Activated T-cell treated with anti-CD3 and anti-CD28 coated beads, Interleukin-2, amount 50 U/mL, for 72 hours (primary cell): Measurements from ENCODE around the gene CYBC1. TPM values are rescaled to one million over a fixed set of nuclear protein-coding genes. Genes with fewer than 3 reads are reported as not detected.

Experiments used
- ATAC-seq, 2 donors: fragments of 150-1000 bp; cut with Tn5 transposase; replicated peaks in 1 of 2; 2 replicates each; pipeline ENCODE4 v1.10.0; 2021; ENCODE audit warnings: moderate library complexity in 2 of 2, mild to moderate bottlenecking in 1 of 2
- DNase-seq, 2 donors: peaks; one replicate each; pipeline ENCODE4 v3.0.0; 2021 to 2022; ENCODE audit warnings: mixed read lengths in 1 of 2
- H3K27ac Mint-ChIP-seq: one replicate; pipeline ENCODE4 v1.8.0; 2022; ENCODE audit warnings: mild to moderate bottlenecking, moderate library complexity, mixed read lengths
- H3K27me3 Mint-ChIP-seq: one replicate; pipeline ENCODE4 v1.8.0; 2022; ENCODE audit warnings: low read depth, mixed read lengths
- H3K36me3 Mint-ChIP-seq, 2 donors: one replicate each; pipeline ENCODE4 v1.8.0; 2022; ENCODE audit warnings: mixed read lengths in 2 of 2, mild to moderate bottlenecking in 1 of 2; ENCODE audit not compliant: insufficient read depth in 2 of 2
- H3K4me1 Mint-ChIP-seq: one replicate; pipeline ENCODE4 v1.8.0; 2022; ENCODE audit warnings: low read depth, mixed read lengths
- H3K4me3 Mint-ChIP-seq, 2 donors: one replicate each; pipeline ENCODE4 v1.8.0; 2022; ENCODE audit warnings: mild to moderate bottlenecking in 2 of 2, mixed read lengths in 2 of 2, moderate library complexity in 2 of 2
- H3K9me3 Mint-ChIP-seq, 2 donors: one replicate each; pipeline ENCODE4 v1.8.0; 2022; ENCODE audit warnings: mixed read lengths in 2 of 2
- total RNA-seq, 2 donors: library from RNA; stranded (reverse); gene quantifications; one replicate each; pipeline ENCODE4 v1.2.3, GENCODE V29; 2022

The CYBC1 gene
- total RNA-seq, 2 donors from 2014 or later, result 256 to 300 TPM

DNA sequence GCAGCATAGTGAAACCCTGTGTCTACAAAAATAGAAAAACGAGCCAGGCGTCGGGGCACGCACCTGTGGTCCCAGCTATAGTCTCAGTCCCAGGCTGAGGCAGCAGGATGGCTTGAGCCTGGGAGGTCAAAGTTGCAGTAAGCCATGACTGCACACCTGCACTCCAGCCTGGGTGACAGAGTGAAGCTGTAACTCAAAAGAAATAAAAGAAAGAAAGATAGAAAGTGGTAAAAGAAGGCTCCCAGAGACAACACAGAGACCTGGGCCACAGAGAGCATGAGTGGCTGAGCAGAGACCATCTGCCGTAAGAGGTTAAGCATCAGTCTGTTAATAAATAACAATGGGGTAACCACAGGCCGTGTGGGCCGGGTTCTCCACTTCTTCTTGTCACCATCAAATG, 47.7 kb downstream of the CYBC1 start:
- peaks cover 2 to 7% of the 10 kb centered on the region in 2 donors for H3K36me3 Mint-ChIP-seq
- H3K9me3 Mint-ChIP-seq, result no peaks in the 10 kb centered on the region
- H3K4me3 Mint-ChIP-seq, result no peak overlapping the region
- ATAC-seq, result no peak
- H3K4me1 Mint-ChIP-seq, result peaks cover 30% of the 10 kb centered on the region
- no peak overlapping the region for H3K27ac Mint-ChIP-seq
- no peaks in the 10 kb centered on the region for H3K27me3 Mint-ChIP-seq
- no peak for DNase-seq

- H3K27ac Mint-ChIP-seq, result peak overlapping the region; percentile 81
- DNase-seq (peak; percentile 67 to 72), ATAC-seq (peak; percentile 86 to 89)
- peaks cover 2 to 7% of the 10 kb centered on the region in 2 donors for H3K36me3 Mint-ChIP-seq
- peaks cover 22% of the 10 kb centered on the region for H3K4me1 Mint-ChIP-seq
- peak overlapping the region; percentile 79 to 96 for H3K4me3 Mint-ChIP-seq
- H3K9me3 Mint-ChIP-seq, result no peaks in the 10 kb centered on the region
- H3K27me3 Mint-ChIP-seq, result no peaks in the 10 kb centered on the region
Measured at GRCh38 chr17:82400830-82401229, 49.7 kb downstream of the CYBC1 start.

- H3K4me1 Mint-ChIP-seq, result peaks cover 22% of the 10 kb centered on the region
- no peaks in the 10 kb centered on the region for H3K9me3 Mint-ChIP-seq
- ATAC-seq (no peak), DNase-seq (no peak)
- H3K36me3 Mint-ChIP-seq, result peaks cover 2 to 6% of the 10 kb centered on the region in 2 donors
- no peak overlapping the region for H3K27ac Mint-ChIP-seq
- H3K27me3 Mint-ChIP-seq, result no peaks in the 10 kb centered on the region
- H3K4me3 Mint-ChIP-seq, result peak overlapping the region in 1 of 2 donors; percentile 15
Measured at GRCh38 chr17:82400206-82400605, 50.3 kb downstream of the CYBC1 start.

GRCh38 chr17:82399601-82400101, 50.9 kb downstream of the CYBC1 start:
- H3K27me3 Mint-ChIP-seq, result no peaks in the 10 kb centered on the region
- H3K9me3 Mint-ChIP-seq, result no peaks in the 10 kb centered on the region
- DNase-seq, result no peak
- peaks cover 2 to 6% of the 10 kb centered on the region in 2 donors for H3K36me3 Mint-ChIP-seq
- peaks cover 22% of the 10 kb centered on the region for H3K4me1 Mint-ChIP-seq
- no peak for ATAC-seq
- no peak overlapping the region for H3K4me3 Mint-ChIP-seq
- H3K27ac Mint-ChIP-seq, result no peak overlapping the region

GRCh38 chr17:82399041-82399441, 51.5 kb downstream of the CYBC1 start:
- peaks cover 2 to 6% of the 10 kb centered on the region in 2 donors for H3K36me3 Mint-ChIP-seq
- H3K27ac Mint-ChIP-seq, result no peak overlapping the region
- no peaks in the 10 kb centered on the region for H3K27me3 Mint-ChIP-seq
- no peak overlapping the region for H3K4me3 Mint-ChIP-seq
- peaks cover 22% of the 10 kb centered on the region for H3K4me1 Mint-ChIP-seq
- H3K9me3 Mint-ChIP-seq, result no peaks in the 10 kb centered on the region
- ATAC-seq, result no peak
- DNase-seq, result no peak

GRCh38 chr17:82397449-82398335, 52.9 kb downstream of the CYBC1 start:
- Mint-ChIP-seq H3K36me3 (peaks cover 2 to 4% of the 10 kb centered on the region in 2 donors), H3K4me1 (peaks cover 20% of the 10 kb centered on the region), H3K27ac (no peak overlapping the region), H3K9me3 (no peaks in the 10 kb centered on the region), H3K4me3 (no peak overlapping the region), H3K27me3 (no peaks in the 10 kb centered on the region)
- ATAC-seq (peak; percentile 8 to 11), DNase-seq (no peak)

GRCh38 chr17:82396601-82397435, 53.7 kb downstream of the CYBC1 start:
- Mint-ChIP-seq H3K9me3 (no peaks in the 10 kb centered on the region), H3K4me1 (peaks cover 18% of the 10 kb centered on the region), H3K4me3 (no peak overlapping the region), H3K27me3 (no peaks in the 10 kb centered on the region), H3K27ac (no peak overlapping the region), H3K36me3 (peaks cover 2% of the 10 kb centered on the region in 2 donors)
- ATAC-seq, result peak; percentile 18 to 30
- DNase-seq, result no peak

- DNase-seq, result no peak
- no peak for ATAC-seq
- no peaks in the 10 kb centered on the region for H3K9me3 Mint-ChIP-seq
- no peaks in the 10 kb centered on the region for H3K27me3 Mint-ChIP-seq
- H3K27ac Mint-ChIP-seq, result no peak overlapping the region
- no peaks in the 10 kb centered on the region for H3K4me1 Mint-ChIP-seq
- H3K4me3 Mint-ChIP-seq, result no peak overlapping the region
- H3K36me3 Mint-ChIP-seq, result no peaks in the 10 kb centered on the region
Measured at GRCh38 chr17:82394278-82394677, 56.3 kb downstream of the CYBC1 start.

DNA sequence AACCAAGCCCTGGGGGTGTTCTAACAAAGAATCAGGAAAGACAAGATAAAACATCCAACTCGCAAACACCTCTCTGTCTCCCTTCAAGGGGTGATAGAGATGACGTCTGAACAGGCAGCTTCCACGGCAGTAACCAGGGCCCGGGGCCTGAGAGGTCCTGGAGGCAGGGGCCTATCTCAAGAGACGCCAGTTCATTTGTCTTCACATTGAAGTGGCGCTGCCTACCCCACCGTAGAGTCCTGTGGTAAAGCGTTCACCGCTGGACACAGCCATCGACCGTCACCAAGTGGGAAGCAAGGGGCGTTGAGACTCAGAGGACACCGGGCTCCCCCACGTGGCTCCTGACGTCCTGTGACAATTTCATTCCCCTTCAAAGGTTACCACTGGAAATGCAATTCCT, 57.6 kb downstream of the CYBC1 start:
- Mint-ChIP-seq H3K27me3 (no peaks in the 10 kb centered on the region), H3K4me3 (no peak overlapping the region), H3K4me1 (no peaks in the 10 kb centered on the region), H3K27ac (no peak overlapping the region), H3K36me3 (no peaks in the 10 kb centered on the region), H3K9me3 (no peaks in the 10 kb centered on the region)
- ATAC-seq (no peak), DNase-seq (no peak)

Other genes with a start within 250 kb of the CYBC1 start
- gene CCDC57, start 237.9 kb downstream of the CYBC1 start, total RNA-seq, result 10 to 100 TPM; 76.9 to 78.8 TPM
- gene SLC16A3, start 221.7 kb downstream of the CYBC1 start, total RNA-seq, result 10 to 100 TPM; 42.8 to 74.5 TPM
- gene CSNK1D, start 177.1 kb downstream of the CYBC1 start, total RNA-seq, result 100 to 1,000 TPM; 166 to 170 TPM
- 1,000 to 10,000 TPM in 1 of 2 donors, 100 to 1,000 TPM in 1; 845 to 1,007 TPM for gene CD7, start 133.1 kb downstream of the CYBC1 start, total RNA-seq
- 10 to 100 TPM in 1 of 2 donors, 1 to 10 TPM in 1; 3.3 to 12.6 TPM for gene SECTM1, start 117.0 kb downstream of the CYBC1 start, total RNA-seq
- gene TEX19, start 91.5 kb downstream of the CYBC1 start, total RNA-seq, result under 1 TPM in 1 of 2 donors, not detected in 1; 0.17 TPM
- under 1 TPM in 1 of 2 donors, not detected in 1; 0.46 TPM for gene UTS2R, start 79.0 kb downstream of the CYBC1 start, total RNA-seq
- 10 to 100 TPM; 26.4 to 26.7 TPM for gene HEXD, start 32.4 kb downstream of the CYBC1 start, total RNA-seq
- gene OGFOD3, start 32.2 kb downstream of the CYBC1 start, total RNA-seq, result 10 to 100 TPM; 17.2 to 17.7 TPM
- gene NARF, start 8.0 kb upstream of the CYBC1 start, total RNA-seq, result 100 to 1,000 TPM in 1 of 2 donors, 10 to 100 TPM in 1; 90.4 to 120 TPM
- gene FOXK2, start 69.0 kb upstream of the CYBC1 start, total RNA-seq, result 10 to 100 TPM; 59.9 to 61.0 TPM
- 10 to 100 TPM; 51.1 to 52.3 TPM for gene WDR45B, start 197.7 kb upstream of the CYBC1 start, total RNA-seq
- 1 to 10 TPM; 2.5 to 3.1 TPM for gene RAB40B, start 247.9 kb upstream of the CYBC1 start, total RNA-seq